Epithelial cell of esophagus (primary cell): Measurements from ENCODE around the gene DIAPH3.

Experiments
- DNase-seq: peaks from one replicate; pipeline ENCODE4 v3.0.0; 2010; ENCODE audit warnings: low read depth
- H3K4me3 ChIP-seq: 2 replicates; pipeline ENCODE4 v1.5.1; 2011; ENCODE audit warnings: mild to moderate bottlenecking, low read length, control low read depth
- CTCF ChIP-seq: IDR thresholded peaks from 2 replicates; pipeline ENCODE4 v1.5.1; 2011; ENCODE audit warnings: low read depth, mild to moderate bottlenecking, low read length, control low read depth, inconsistent platforms; ENCODE audit not compliant: insufficient read depth; ENCODE audit errors: missing control alignments

The DIAPH3 gene

GRCh38 chr13:60118696-60119400, 44.9 kb downstream of the DIAPH3 start:
- no peak for DNase-seq
- no peak for TF ChIP-seq CTCF
- no peak overlapping the region for H3K4me3 ChIP-seq

- DNase-seq = no peak
- no peak overlapping the region for H3K4me3 ChIP-seq
- no peak for TF ChIP-seq CTCF
These were observed 49.2 kb downstream of the DIAPH3 start for GRCh38 chr13:60114499-60115028.

GRCh38 chr13:60112771-60113170, 51.0 kb downstream of the DIAPH3 start:
- DNase-seq = peak; percentile 53
- H3K4me3 ChIP-seq = no peak overlapping the region
- no peak for TF ChIP-seq CTCF

GRCh38 chr13:60111691-60112090, 52.0 kb downstream of the DIAPH3 start:
- TF ChIP-seq CTCF = no peak
- no peak for DNase-seq
- H3K4me3 ChIP-seq = no peak overlapping the region

- H3K4me3 ChIP-seq = no peak overlapping the region
- DNase-seq = no peak
- TF ChIP-seq CTCF = no peak
These were observed 54.4 kb downstream of the DIAPH3 start for GRCh38 chr13:60109285-60109684.

- no peak for DNase-seq
- no peak overlapping the region for H3K4me3 ChIP-seq
- TF ChIP-seq CTCF = no peak
These were observed 55.1 kb downstream of the DIAPH3 start for GRCh38 chr13:60108589-60108988.
